GM11168 (cell line): Measurements from ENCODE around the gene MPRIP.

ENCODE experiments used
- in situ Hi-C: fragments of 300-500 bp; cut with MboI; formaldehyde crosslinking; loops from one replicate; pipeline ENCODE4 v1.12.0; 2022; ENCODE audit warnings: low sequenced_read_pairs; ENCODE audit not compliant: unreplicated experiment

The MPRIP gene

GRCh38 chr17:17080781-17081180 is 38.5 kb downstream of the MPRIP start:
- in situ Hi-C loops: no loop called here

GRCh38 chr17:17081304-17081940 is 39.2 kb downstream of the MPRIP start:
- in situ Hi-C loops: no loop called here

- in situ Hi-C loops: no loop called here
Measured at GRCh38 chr17:17082878-17083277, 40.6 kb downstream of the MPRIP start.

- in situ Hi-C loops: no loop called here
Measured at GRCh38 chr17:17084317-17084835, 42.1 kb downstream of the MPRIP start.

GRCh38 chr17:17084941-17085340 is 42.7 kb downstream of the MPRIP start:
- in situ Hi-C loops: no loop called here

GRCh38 chr17:17086585-17086984 is 44.3 kb downstream of the MPRIP start:
- in situ Hi-C loops: no loop called here

- in situ Hi-C loops: no loop called here
Measured at GRCh38 chr17:17087424-17088015, 45.3 kb downstream of the MPRIP start.

- in situ Hi-C loops: no loop called here
Measured at GRCh38 chr17:17088086-17088485, 45.8 kb downstream of the MPRIP start.

GRCh38 chr17:17088541-17089525 is 46.6 kb downstream of the MPRIP start:
- in situ Hi-C loops: no loop called here

- in situ Hi-C loops: no loop called here
Measured at GRCh38 chr17:17089796-17090641, 47.8 kb downstream of the MPRIP start.

- in situ Hi-C loops: no loop called here
Measured at GRCh38 chr17:17090642-17091103, 48.4 kb downstream of the MPRIP start.

GRCh38 chr17:17091276-17091675 is 49.0 kb downstream of the MPRIP start:
- in situ Hi-C loops: no loop called here

- in situ Hi-C loops: no loop called here
Measured at GRCh38 chr17:17091856-17092756, 49.8 kb downstream of the MPRIP start.

GRCh38 chr17:17093764-17094163 is 51.5 kb downstream of the MPRIP start:
- in situ Hi-C loops: no loop called here

- in situ Hi-C loops: no loop called here
Measured at GRCh38 chr17:17096438-17097178, 54.4 kb downstream of the MPRIP start.

GRCh38 chr17:17097763-17098345 is 55.6 kb downstream of the MPRIP start:
- in situ Hi-C loops: no loop called here

- in situ Hi-C loops: no loop called here
Measured at GRCh38 chr17:17098551-17099179, 56.4 kb downstream of the MPRIP start.
